CD14-positive monocyte (primary cell): Measurements from ENCODE around the gene RBMS3. TPM values are rescaled to one million over a fixed set of nuclear protein-coding genes. Genes with fewer than 3 reads are reported as not detected.

Source experiments
- DNase-seq, 3 donors: peaks; one replicate each; pipeline ENCODE4 v3.0.0-alpha.2; 2011 to 2022
- H2AFZ ChIP-seq: 2 replicates; pipeline ENCODE4 v1.6.0; 2012; ENCODE audit warnings: mild to moderate bottlenecking, low read depth, low read length, inconsistent platforms; ENCODE audit not compliant: insufficient read depth, poor library complexity, severe bottlenecking
- H3K27ac ChIP-seq, 2 donors: 1 replicate in 1 of 2; 2 replicates in 1 of 2; pipeline ENCODE4 v1.5.1; 2012 to 2013; ENCODE audit warnings: low read length in 2 of 2, control low read depth in 1 of 2, inconsistent platforms in 1 of 2, low read depth in 1 of 2, mild to moderate bottlenecking in 1 of 2
- H3K27me3 ChIP-seq, 2 donors: one replicate each; pipeline versions ENCODE4 v1.6.0 to v1.6.1; 2011 to 2013; ENCODE audit warnings: low read length in 2 of 2; ENCODE audit not compliant: control insufficient read depth in 2 of 2, insufficient read depth in 2 of 2
- H3K36me3 ChIP-seq, 2 donors: replicated peaks in 1 of 2; 1 replicate in 1 of 2; 2 replicates in 1 of 2; pipeline versions ENCODE4 v1.5.1 to v1.6.1; 2012 to 2013; ENCODE audit warnings: low read length in 2 of 2, control low read depth in 1 of 2, inconsistent platforms in 1 of 2, mild to moderate bottlenecking in 1 of 2; ENCODE audit not compliant: insufficient read depth in 2 of 2, control insufficient read depth in 1 of 2
- H3K4me1 ChIP-seq, 2 donors: 1 replicate in 1 of 2; 2 replicates in 1 of 2; pipeline versions ENCODE4 v1.5.1 to v1.6.1; 2012 to 2013; ENCODE audit warnings: low read length in 2 of 2, control low read depth in 1 of 2, inconsistent platforms in 1 of 2, mild to moderate bottlenecking in 1 of 2, moderate library complexity in 1 of 2; ENCODE audit not compliant: insufficient read depth in 2 of 2, control insufficient read depth in 1 of 2
- H3K4me2 ChIP-seq: replicated peaks from 2 replicates; pipeline ENCODE3; 2012; ENCODE audit warnings: low read length, moderate library complexity, mild to moderate bottlenecking; ENCODE audit not compliant: poor library complexity, severe bottlenecking; ENCODE audit errors: extremely low read depth
- H3K4me3 ChIP-seq, 3 experiments: fragments of 200-600 bp in 1 of 3; sonication (generic) in 1 of 3; replicated peaks in 1 of 3; 1 replicate in 2 of 3; 2 replicates in 1 of 3; pipeline ENCODE4 v1.5.1; 2011 to 2013; ENCODE audit warnings: low read length in 3 of 3, mild to moderate bottlenecking in 3 of 3, control low read depth in 2 of 3, low read depth in 2 of 3, inconsistent platforms in 1 of 3, moderate library complexity in 1 of 3
- H3K79me2 ChIP-seq: 2 replicates; pipeline ENCODE4 v1.6.0; 2012; ENCODE audit warnings: mild to moderate bottlenecking, control low read depth, inconsistent platforms, low read length, moderate library complexity; ENCODE audit not compliant: insufficient read depth
- H3K9ac ChIP-seq: 2 replicates; pipeline ENCODE4 v1.6.0; 2017; ENCODE audit warnings: low read length, mild to moderate bottlenecking; ENCODE audit not compliant: insufficient read depth, poor library complexity, severe bottlenecking
- H3K9me3 ChIP-seq, 2 donors: replicated peaks in 1 of 2; 1 replicate in 1 of 2; 2 replicates in 1 of 2; pipeline versions ENCODE4 v1.5.1 to v1.6.1; 2012 to 2013; ENCODE audit warnings: low read length in 2 of 2, control low read depth in 1 of 2; ENCODE audit not compliant: control insufficient read depth in 1 of 2, insufficient read depth in 1 of 2
- H4K20me1 ChIP-seq: 2 replicates; pipeline ENCODE4 v1.6.0; 2012; ENCODE audit warnings: mild to moderate bottlenecking, low read length, control low read depth, moderate library complexity; ENCODE audit not compliant: insufficient read depth
- H3K27ac Mint-ChIP-seq, 7 donors: one replicate each; pipeline ENCODE4 v1.8.0; 2020; ENCODE audit warnings: mild to moderate bottlenecking in 7 of 7, mixed read lengths in 7 of 7, moderate library complexity in 6 of 7, inconsistent platforms in 2 of 7
- H3K27me3 Mint-ChIP-seq, 3 donors: one replicate each; pipeline ENCODE4 v1.8.0; 2021 to 2022; ENCODE audit warnings: low read depth in 3 of 3, mild to moderate bottlenecking in 3 of 3, mixed read lengths in 3 of 3, moderate library complexity in 3 of 3, inconsistent platforms in 1 of 3
- H3K36me3 Mint-ChIP-seq, 2 donors: one replicate each; pipeline ENCODE4 v1.8.0; 2020; ENCODE audit warnings: mixed read lengths in 2 of 2, inconsistent platforms in 1 of 2, mild to moderate bottlenecking in 1 of 2
- H3K4me1 Mint-ChIP-seq: one replicate; pipeline ENCODE4 v1.8.0; 2020; ENCODE audit warnings: mild to moderate bottlenecking, mixed read lengths
- H3K4me3 Mint-ChIP-seq, 2 donors: one replicate each; pipeline ENCODE4 v1.8.0; 2020; ENCODE audit warnings: mild to moderate bottlenecking in 2 of 2, mixed read lengths in 2 of 2, moderate library complexity in 1 of 2
- H3K9me3 Mint-ChIP-seq, 7 donors: one replicate each; pipeline ENCODE4 v1.8.0; 2020 to 2022; ENCODE audit warnings: mixed read lengths in 7 of 7, mild to moderate bottlenecking in 6 of 7, moderate library complexity in 6 of 7, inconsistent platforms in 2 of 7
- WGBS: methylation state at CpG from one replicate; pipeline ENCODE4 v1.1.5; 2013; ENCODE audit warnings: missing lambda C conversion rate; ENCODE audit not compliant: insufficient coverage; 5-methylcytosine and 5-hydroxymethylcytosine counted together
- intact Hi-C, 2 donors: fragments of 100-400 bp; cut with micrococcal nuclease; formaldehyde crosslinking; loops; one replicate each; pipeline versions ENCODE4 v1.15.0 to v1.15.1; 2023
- polyA plus RNA-seq, 3 donors: library from polyadenylated mRNA; depleted of rRNA in 1 of 3; unstranded in 2 of 3; stranded (reverse) in 1 of 3; fragments of 300-500 nt in 2 of 3; fragments of >200 nt in 1 of 3; fragmentation: Illumina TruSeq in 2 of 3; gene quantifications; 1 replicate in 2 of 3; 2 replicates in 1 of 3; pipeline ENCODE4 v1.2.3, GENCODE V29; 2012 to 2021
- TF ChIP-seq, protein P1 (sequence below): fragments of 200-600 bp; IDR thresholded peaks from one replicate; pipeline ENCODE4 v1.8.0; 2022; ENCODE audit warnings: antibody characterized with exemption, mild to moderate bottlenecking

The RBMS3 gene
- polyA plus RNA-seq, 3 donors = not detected

DNA sequence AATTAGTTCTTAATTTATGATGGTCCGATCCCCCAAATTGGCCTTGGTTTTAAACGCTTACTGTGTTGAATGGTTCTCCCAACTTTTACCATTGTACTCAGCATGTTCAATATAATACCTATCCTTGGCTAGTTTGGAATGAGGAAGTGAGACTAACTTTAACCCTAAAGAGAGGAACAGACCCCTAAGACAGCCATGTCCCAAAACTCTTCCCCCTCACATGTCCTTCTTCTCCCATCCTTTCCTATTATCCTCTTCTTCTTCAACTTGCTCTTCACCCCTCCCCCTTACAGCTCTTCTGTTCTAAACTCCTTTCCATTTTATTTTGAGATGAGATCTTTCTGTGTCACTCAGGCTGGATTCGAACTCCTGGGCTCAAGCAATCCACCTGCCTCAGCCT, 116.5 kb downstream of the RBMS3 start:
- intact Hi-C loops = no loop called here
- Histone ChIP-seq H3K27me3 (no peaks in the 10 kb centered on the region), H3K4me3 (no peak overlapping the region), H3K27ac (no peak overlapping the region), H3K4me2 (no peak overlapping the region), H3K4me1 (no peaks in the 10 kb centered on the region), H3K36me3 (no peaks in the 10 kb centered on the region), H2AFZ (no peak overlapping the region), H3K79me2 (no peaks in the 10 kb centered on the region), H4K20me1 (no peaks in the 10 kb centered on the region), H3K9me3 (no peaks in the 10 kb centered on the region), H3K9ac (no peak overlapping the region)
- TF ChIP-seq, protein P1, sequence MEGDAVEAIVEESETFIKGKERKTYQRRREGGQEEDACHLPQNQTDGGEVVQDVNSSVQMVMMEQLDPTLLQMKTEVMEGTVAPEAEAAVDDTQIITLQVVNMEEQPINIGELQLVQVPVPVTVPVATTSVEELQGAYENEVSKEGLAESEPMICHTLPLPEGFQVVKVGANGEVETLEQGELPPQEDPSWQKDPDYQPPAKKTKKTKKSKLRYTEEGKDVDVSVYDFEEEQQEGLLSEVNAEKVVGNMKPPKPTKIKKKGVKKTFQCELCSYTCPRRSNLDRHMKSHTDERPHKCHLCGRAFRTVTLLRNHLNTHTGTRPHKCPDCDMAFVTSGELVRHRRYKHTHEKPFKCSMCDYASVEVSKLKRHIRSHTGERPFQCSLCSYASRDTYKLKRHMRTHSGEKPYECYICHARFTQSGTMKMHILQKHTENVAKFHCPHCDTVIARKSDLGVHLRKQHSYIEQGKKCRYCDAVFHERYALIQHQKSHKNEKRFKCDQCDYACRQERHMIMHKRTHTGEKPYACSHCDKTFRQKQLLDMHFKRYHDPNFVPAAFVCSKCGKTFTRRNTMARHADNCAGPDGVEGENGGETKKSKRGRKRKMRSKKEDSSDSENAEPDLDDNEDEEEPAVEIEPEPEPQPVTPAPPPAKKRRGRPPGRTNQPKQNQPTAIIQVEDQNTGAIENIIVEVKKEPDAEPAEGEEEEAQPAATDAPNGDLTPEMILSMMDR = no peak
- Mint-ChIP-seq H3K4me1 (no peaks in the 10 kb centered on the region), H3K9me3 (peaks cover 2 to 17% (median 5%) of the 10 kb centered on the region in 7 donors), H3K36me3 (no peaks in the 10 kb centered on the region), H3K4me3 (no peak overlapping the region), H3K27ac (peak overlapping the region in 1 of 7 donors; percentile 23), H3K27me3 (peaks cover 0 to 2% (median 0%) of the 10 kb centered on the region in 3 donors)
- DNase-seq = no peak
- 90% methylated on average over 1 of the region's 3 CpGs for whole genome bisulfite sequencing

DNA sequence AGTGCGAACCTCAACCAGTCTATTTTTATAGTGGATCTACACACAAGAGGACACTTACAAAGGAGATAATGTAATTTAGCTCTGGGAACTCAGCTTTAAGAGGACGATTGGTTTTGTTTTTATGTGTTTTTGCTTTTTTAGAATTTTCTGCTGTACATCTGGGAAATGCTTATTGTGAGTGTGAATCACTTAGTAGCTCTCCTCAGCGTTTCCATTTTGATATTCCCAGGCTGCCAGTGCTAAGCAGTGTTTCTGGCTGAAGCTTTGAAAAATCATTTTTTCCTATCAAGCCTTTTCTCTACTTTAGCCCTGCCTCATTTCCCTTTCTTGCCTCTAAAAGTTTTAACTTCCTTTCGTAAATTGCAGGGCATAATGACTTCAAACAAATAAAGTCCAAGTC, 117.9 kb downstream of the RBMS3 start:
- no peaks in the 10 kb centered on the region for H3K36me3 Mint-ChIP-seq
- Histone ChIP-seq H3K9ac (no peak overlapping the region), H3K27me3 (no peaks in the 10 kb centered on the region), H3K36me3 (no peaks in the 10 kb centered on the region), H2AFZ (no peak overlapping the region), H3K4me1 (no peaks in the 10 kb centered on the region), H3K4me2 (no peak overlapping the region), H3K27ac (no peak overlapping the region), H4K20me1 (no peaks in the 10 kb centered on the region), H3K9me3 (no peaks in the 10 kb centered on the region), H3K79me2 (no peaks in the 10 kb centered on the region), H3K4me3 (no peak overlapping the region)
- peaks cover 0 to 2% (median 0%) of the 10 kb centered on the region in 3 donors for H3K27me3 Mint-ChIP-seq
- no peaks in the 10 kb centered on the region for H3K4me1 Mint-ChIP-seq
- H3K9me3 Mint-ChIP-seq = peaks cover 0 to 13% (median 2%) of the 10 kb centered on the region in 7 donors
- TF ChIP-seq, protein P1 = no peak
- WGBS = no CpG with 5 or more reads among the region's 4 CpGs
- DNase-seq = no peak
- no peak overlapping the region for H3K4me3 Mint-ChIP-seq
- no peak overlapping the region for H3K27ac Mint-ChIP-seq
- intact Hi-C loops = no loop called here
